Airway epithelial cell (primary cell): ENCODE data around the gene MYOZ1. TPM values are rescaled to one million over a fixed set of nuclear protein-coding genes. Genes with fewer than 3 reads are reported as not detected.

Experiments used
- total RNA-seq: library from RNA; depleted of rRNA; stranded (reverse); fragments of >200 nt; gene quantifications from 2 replicates; pipeline ENCODE4 v1.2.3, GENCODE V29; 2015

Gene MYOZ1, protein sequence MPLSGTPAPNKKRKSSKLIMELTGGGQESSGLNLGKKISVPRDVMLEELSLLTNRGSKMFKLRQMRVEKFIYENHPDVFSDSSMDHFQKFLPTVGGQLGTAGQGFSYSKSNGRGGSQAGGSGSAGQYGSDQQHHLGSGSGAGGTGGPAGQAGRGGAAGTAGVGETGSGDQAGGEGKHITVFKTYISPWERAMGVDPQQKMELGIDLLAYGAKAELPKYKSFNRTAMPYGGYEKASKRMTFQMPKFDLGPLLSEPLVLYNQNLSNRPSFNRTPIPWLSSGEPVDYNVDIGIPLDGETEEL
- not detected in 2 replicates for total RNA-seq

DNA sequence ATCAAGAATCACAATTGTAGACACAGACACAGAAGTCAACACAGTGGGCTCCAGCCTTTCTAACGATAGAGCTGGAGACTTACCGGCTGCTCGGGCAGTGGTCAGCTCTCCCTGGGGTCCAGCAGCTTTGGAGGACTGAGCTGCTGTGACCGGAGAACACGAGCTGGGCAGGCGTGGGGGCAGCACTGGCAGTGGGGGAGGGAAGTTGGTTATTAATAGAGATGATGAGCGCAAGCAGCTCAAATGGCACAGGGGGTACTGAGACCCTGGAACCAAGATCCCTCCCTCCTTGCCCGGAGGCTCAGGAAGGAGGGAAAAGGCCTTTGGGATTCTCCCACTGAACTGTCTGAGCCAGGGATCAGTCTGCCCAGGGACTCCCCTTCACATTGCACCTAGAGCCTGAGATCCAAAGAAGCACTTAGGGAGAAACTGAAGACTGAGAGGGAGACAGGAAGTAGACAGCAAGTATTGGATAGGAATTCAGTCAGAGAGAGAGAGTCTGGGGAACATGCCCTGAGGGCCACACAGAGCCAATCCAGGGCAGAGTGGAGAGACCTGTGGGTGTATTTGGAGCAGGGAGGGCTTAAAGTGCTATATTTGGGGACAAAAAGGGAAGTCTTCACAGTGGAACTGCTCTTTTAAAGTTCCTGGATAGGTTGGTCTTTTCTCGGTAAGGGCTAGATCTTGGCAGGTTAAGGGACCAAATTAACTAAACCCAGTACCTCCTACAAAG, at the start of gene MYOZ1:
Gene MYOZ1, minus strand, starts transcription at position 147 of the 733 bp plus-strand sequence. CDS start 1,457 bp downstream, outside the sequence.

DNA sequence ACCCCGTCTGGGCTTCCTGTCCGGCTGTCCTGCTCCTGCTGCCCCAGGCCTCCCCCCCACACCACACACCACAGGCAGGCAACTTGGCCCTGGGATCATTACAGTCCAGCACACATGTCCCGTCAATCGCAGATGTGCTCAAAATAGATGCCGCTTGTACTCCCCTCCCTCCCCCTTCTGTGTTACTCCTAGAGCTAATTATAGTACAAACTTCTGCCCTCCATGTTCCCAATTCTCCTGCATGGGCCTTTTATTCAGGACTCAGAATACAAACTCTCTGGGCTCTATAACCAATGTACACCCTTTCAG, 14.7 kb upstream of the MYOZ1 start, which contains the start of gene SYNPO2L:
Gene SYNPO2L, minus strand, starts transcription at position 40 of the 309 bp plus-strand sequence. CDS start 107 bp downstream, outside the sequence.

DNA sequence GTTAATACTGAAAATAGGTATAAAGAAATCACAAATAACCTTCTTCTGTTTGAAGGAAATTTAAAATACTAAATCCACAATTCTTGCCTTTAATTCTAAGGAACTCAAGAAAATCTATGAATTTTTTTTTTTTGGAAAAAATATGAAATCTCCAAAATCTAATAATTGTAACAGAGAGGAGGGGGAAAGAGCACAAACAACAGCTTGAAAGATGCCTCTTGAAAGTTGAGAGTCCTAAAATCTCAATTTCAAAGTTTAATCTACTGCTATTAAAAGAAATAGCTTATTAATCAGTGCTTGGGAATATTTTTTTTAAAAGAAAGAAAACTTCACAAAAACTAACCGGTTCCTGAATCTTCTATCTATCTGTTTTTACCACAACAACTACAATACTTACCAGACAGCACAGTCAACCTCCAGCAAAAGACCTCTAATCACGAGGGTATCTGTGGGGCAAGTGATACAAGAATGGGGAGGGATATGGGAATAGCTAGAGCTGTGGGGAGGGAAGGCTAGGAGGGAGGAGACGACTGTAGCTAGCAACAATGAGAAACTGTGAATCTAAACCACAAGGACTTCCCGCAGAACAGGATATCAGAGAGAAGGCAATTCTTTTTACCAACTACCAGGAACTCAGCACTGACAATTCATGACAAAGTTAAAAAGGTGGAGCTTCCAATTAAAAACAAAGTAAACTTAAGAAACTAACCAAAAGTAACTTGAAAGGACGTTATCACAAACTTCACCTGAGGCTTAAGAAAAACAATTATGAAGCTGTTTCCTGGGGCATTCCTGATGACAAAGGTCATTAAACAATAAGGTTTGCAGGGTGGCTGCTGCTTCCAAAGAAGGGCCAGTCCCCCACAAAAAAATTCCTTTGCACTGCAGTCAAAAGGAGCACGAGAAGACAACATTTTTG, 50.1 kb downstream of the MYOZ1 start, which contains the start of gene USP54:
Gene USP54, minus strand, starts transcription at position 462 of the 919 bp plus-strand sequence. CDS start 15,684 bp downstream, outside the sequence.

Other genes with a start within 250 kb of the MYOZ1 start
- gene ANXA7, start 227.4 kb downstream of the MYOZ1 start, total RNA-seq = 72.2 and 95.4 TPM in 2 replicates
- 0.28 and 0.92 TPM in 2 replicates for gene MSS51, start 207.9 kb downstream of the MYOZ1 start, total RNA-seq
- gene PPP3CB, start 145.4 kb downstream of the MYOZ1 start, total RNA-seq = 17.2 and 20.8 TPM in 2 replicates
- 7.0 and 17.1 TPM in 2 replicates for gene USP54, start 50.1 kb downstream of the MYOZ1 start, total RNA-seq
- 0.07 and 0.09 TPM in 2 replicates for gene SYNPO2L, start 14.6 kb upstream of the MYOZ1 start, total RNA-seq
- 0.60 and 1.5 TPM in 2 replicates for gene AGAP5, start 56.6 kb upstream of the MYOZ1 start, total RNA-seq
- gene SEC24C, start 102.9 kb upstream of the MYOZ1 start, total RNA-seq = 48.7 and 69.4 TPM in 2 replicates
- 55.2 and 64.0 TPM in 2 replicates for gene CHCHD1, start 140.6 kb upstream of the MYOZ1 start, total RNA-seq
- gene ZSWIM8, start 144.1 kb upstream of the MYOZ1 start, total RNA-seq = 41.3 and 41.6 TPM in 2 replicates
- gene NDST2, start 170.1 kb upstream of the MYOZ1 start, total RNA-seq = 17.6 and 28.2 TPM in 2 replicates
- 16.4 and 25.2 TPM in 2 replicates for gene CAMK2G, start 233.1 kb upstream of the MYOZ1 start, total RNA-seq